Activated CD8-positive, alpha-beta T cell treated with anti-CD3 and anti-CD28 coated beads for 36 hours (primary cell): Measurements from ENCODE around the gene RPUSD2. TPM values are rescaled to one million over a fixed set of nuclear protein-coding genes. Genes with fewer than 3 reads are reported as not detected.

ENCODE experiments used
- ATAC-seq: fragments of 200-7000 bp; cut with Tn5 transposase; one replicate; pipeline ENCODE4 v1.10.0; 2021; ENCODE audit warnings: mild to moderate bottlenecking, moderate library complexity
- CTCF ChIA-PET: fragments of 350-600 bp; sonication (Branson Sonifier 250); formaldehyde crosslinking; loops from one replicate; lab custom pipeline; 2021; ENCODE audit warnings: antibody characterized with exemption; lab: Charles Lee
- POLR2A ChIA-PET: fragments of 350-600 bp; sonication (Branson Sonifier 250); formaldehyde crosslinking; loops from one replicate; lab custom pipeline; 2021; ENCODE audit warnings: antibody characterized with exemption; lab: Charles Lee
- DNase-seq: peaks from one replicate; pipeline ENCODE4 v3.0.0-alpha.2; 2020
- H3K27ac Mint-ChIP-seq: one replicate; pipeline ENCODE4 v1.8.0; 2021; ENCODE audit warnings: mild to moderate bottlenecking, mixed read lengths
- H3K27me3 Mint-ChIP-seq: one replicate; pipeline ENCODE4 v1.8.0; 2021; ENCODE audit warnings: mixed read lengths
- H3K36me3 Mint-ChIP-seq: one replicate; pipeline ENCODE4 v1.8.0; 2021; ENCODE audit warnings: low read depth, mixed read lengths
- H3K4me1 Mint-ChIP-seq: one replicate; pipeline ENCODE4 v1.8.0; 2021; ENCODE audit warnings: low read depth, mixed read lengths
- H3K4me3 Mint-ChIP-seq: one replicate; pipeline ENCODE4 v1.8.0; 2021; ENCODE audit warnings: mild to moderate bottlenecking, moderate library complexity, mixed read lengths
- H3K9me3 Mint-ChIP-seq: one replicate; pipeline ENCODE4 v1.8.0; 2021; ENCODE audit warnings: mixed read lengths
- CTCF ChIP-seq: fragments of 200-600 bp; IDR thresholded peaks from one replicate; pipeline ENCODE4 v1.8.0; 2022; ENCODE audit warnings: antibody characterized with exemption, mild to moderate bottlenecking
- intact Hi-C: fragments of 100-400 bp; cut with micrococcal nuclease; formaldehyde crosslinking; loops from one replicate; pipeline ENCODE4 v1.10.0; 2022
- total RNA-seq, 2 experiments: library from RNA; stranded (reverse); gene quantifications; one replicate each; pipeline ENCODE4 v1.2.3, GENCODE V29; 2021

RPUSD2 gene
- total RNA-seq, 2 experiments from 2014 or later = 17.2 to 19.0 TPM

- TF ChIP-seq CTCF = no peak
- Mint-ChIP-seq H3K36me3 (peaks cover 3% of the 10 kb centered on the region), H3K27ac (no peak overlapping the region), H3K9me3 (no peaks in the 10 kb centered on the region), H3K4me1 (peaks cover 43% of the 10 kb centered on the region), H3K27me3 (no peaks in the 10 kb centered on the region), H3K4me3 (peak overlapping the region; percentile 95)
- ATAC-seq (no peak), DNase-seq (no peak)
- intact Hi-C loops = no loop called here
- ChIA-PET POLR2A (no interaction called here), CTCF (interaction anchor here (1.4 kb wide), 1 partner anchor 113 kb away, joined by 3 read pairs; no protein-coding TSS in a partner anchor)
Observed at GRCh38 chr15:40563426-40563825, 5.7 kb upstream of the RPUSD2 start.

- H3K9me3 Mint-ChIP-seq = no peaks in the 10 kb centered on the region
- peak within 1 kb of the TSS; percentile 94 for H3K27ac Mint-ChIP-seq
- CTCF ChIA-PET = interaction anchor here (0.7 to 3.9 kb wide), 10 partner anchors 8 to 330 kb away, joined by 3 to 21 read pairs (median 3); partner anchors contain the start of genes RAD51 and VPS18
- H3K4me3 Mint-ChIP-seq = peak within 1 kb of the TSS; percentile 95
- peak; percentile 98 for DNase-seq
- H3K36me3 Mint-ChIP-seq = peaks cover 3% of the 10 kb centered on the region
- peaks cover 41% of the 10 kb centered on the region for H3K4me1 Mint-ChIP-seq
- H3K27me3 Mint-ChIP-seq = no peaks in the 10 kb centered on the region
- TF ChIP-seq CTCF = no peak
- peak; percentile 96 for ATAC-seq
- POLR2A ChIA-PET = interaction anchor here (0.5 to 1.4 kb wide), 5 partner anchors 23 to 162 kb away, joined by 3 to 5 read pairs (median 3); partner anchors contain the start of gene KNL1
- intact Hi-C loops = no loop called here
Observed at GRCh38 chr15:40564591-40565332, 4.3 kb upstream of the RPUSD2 start, which contains the start of gene CCDC32. Gene CCDC32 (minus strand): TSS chr15:40565042. CDS start chr15:40563015, 2,027 bp downstream.

GRCh38 chr15:40565333-40566238 lies 3.5 kb upstream of the RPUSD2 start:
- Mint-ChIP-seq H3K9me3 (no peaks in the 10 kb centered on the region), H3K27ac (peak overlapping the region; percentile 94), H3K36me3 (peaks cover 1% of the 10 kb centered on the region), H3K27me3 (no peaks in the 10 kb centered on the region), H3K4me3 (peak overlapping the region; percentile 95), H3K4me1 (peaks cover 44% of the 10 kb centered on the region)
- ChIA-PET CTCF (interaction anchor here (0.6 to 3.9 kb wide), 11 partner anchors 9 to 329 kb away, joined by 3 to 21 read pairs (median 3); partner anchors contain the start of genes RAD51 and VPS18), POLR2A (interaction anchor here (1.2 to 1.4 kb wide), 4 partner anchors 23 to 130 kb away, joined by 3 to 5 read pairs (median 3); partner anchors contain the start of gene KNL1)
- DNase-seq (peak; percentile 15), ATAC-seq (no peak)
- no peak for TF ChIP-seq CTCF
- intact Hi-C loops = no loop called here

GRCh38 chr15:40567111-40567510 lies 2.0 kb upstream of the RPUSD2 start:
- Mint-ChIP-seq H3K4me3 (peak overlapping the region; percentile 0), H3K36me3 (peaks cover 11% of the 10 kb centered on the region), H3K27ac (no peak overlapping the region), H3K9me3 (no peaks in the 10 kb centered on the region), H3K4me1 (peaks cover 48% of the 10 kb centered on the region), H3K27me3 (no peaks in the 10 kb centered on the region)
- intact Hi-C loops = no loop called here
- ChIA-PET POLR2A (interaction anchor here (0.5 to 1.3 kb wide), 2 partner anchors 128 to 247 kb away, joined by 3 read pairs; no protein-coding TSS in a partner anchor), CTCF (interaction anchor here (1.0 to 3.9 kb wide), 5 partner anchors 8 to 327 kb away, joined by 3 to 21 read pairs (median 3); partner anchors contain the start of gene VPS18)
- peak; percentile 13 for TF ChIP-seq CTCF
- ATAC-seq = no peak
- peak; percentile 24 for DNase-seq
